ENCODE data around the gene TXLNB.

TXLNB gene

GRCh38 chr6:139291813-139292619, at the start of gene TXLNB:
Gene TXLNB (minus strand): TSS chr6:139291998. CDS start chr6:139288899, 3,099 bp downstream.
- DNase-seq (ENCODE audit: low spot score), result peak; percentile 80

DNA sequence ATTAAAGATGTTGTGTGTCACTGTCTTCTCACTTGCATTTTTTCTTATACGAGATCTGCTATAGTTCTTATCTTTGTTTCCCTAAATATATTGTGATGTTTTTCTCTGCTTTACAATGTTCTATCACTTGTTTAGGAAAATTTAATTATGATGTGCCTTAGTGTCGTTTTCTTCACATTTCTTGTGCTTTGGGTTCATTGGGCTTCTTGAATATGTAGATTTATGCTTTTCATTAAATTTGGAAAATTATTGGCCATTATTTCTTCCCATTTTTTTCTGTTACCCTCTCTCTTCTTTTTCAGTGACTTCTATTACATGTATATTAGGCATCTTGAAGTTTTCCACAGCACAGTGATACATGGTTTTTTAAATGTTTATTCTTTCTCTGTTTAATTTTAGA, 49.3 kb upstream of the TXLNB start:
- DNase-seq (ENCODE audit: low spot score), result no peak
- TF ChIP-seq CTCF (IDR thresholded peaks at IDR 0.05), result no peak
- H3K27ac ChIP-seq, result no peak overlapping the region

More at GRCh38 chr6:139291813-139292619, at the start of gene TXLNB:
- Histone ChIP-seq H3K4me3 (peak within 1 kb of the TSS; percentile 46), H3K27ac (peak within 1 kb of the TSS; percentile 57 to 67)
- TF ChIP-seq CTCF (IDR thresholded peaks at IDR 0.05), result no peak

GRCh38 chr6:139338795-139339194, 47.0 kb upstream of the TXLNB start:
- Histone ChIP-seq H3K27ac (peak overlapping the region in 1 of 2 donors; percentile 31), H3K4me3 (no peak overlapping the region)
- DNase-seq (ENCODE audit: low spot score), result no peak
- TF ChIP-seq CTCF (IDR thresholded peaks at IDR 0.05), result no peak

More for the DNA sequence above, 49.3 kb upstream of the TXLNB start:
- H3K4me3 ChIP-seq, result no peak overlapping the region

GRCh38 chr6:139337830-139338229, 46.0 kb upstream of the TXLNB start:
- no peak for DNase-seq (ENCODE audit: low spot score)
- no peak for TF ChIP-seq CTCF (IDR thresholded peaks at IDR 0.05)
- Histone ChIP-seq H3K27ac (no peak overlapping the region), H3K4me3 (no peak overlapping the region)

DNA sequence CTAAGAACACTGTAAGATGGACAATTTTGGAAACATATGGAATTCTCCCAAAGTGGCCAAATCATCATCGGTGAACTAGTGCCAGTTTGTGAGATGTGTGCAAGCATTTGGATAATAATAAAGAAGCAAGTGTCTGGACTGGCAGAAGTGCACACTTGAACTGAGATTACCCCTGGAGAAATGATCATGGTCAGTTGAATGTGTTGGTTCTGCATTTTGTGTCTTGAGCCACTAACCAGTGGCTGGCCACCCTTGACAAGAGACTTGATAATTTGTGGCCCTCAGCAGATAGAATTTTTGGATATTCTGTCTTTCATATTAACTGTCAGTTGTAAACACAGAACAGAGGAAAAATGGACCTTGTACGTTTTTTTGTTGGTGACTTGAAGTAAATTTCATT, 45.2 kb upstream of the TXLNB start:
- H3K27ac ChIP-seq, result no peak overlapping the region
- H3K4me3 ChIP-seq, result no peak overlapping the region
- no peak for DNase-seq (ENCODE audit: low spot score)
- no peak for TF ChIP-seq CTCF (IDR thresholded peaks at IDR 0.05)

DNA sequence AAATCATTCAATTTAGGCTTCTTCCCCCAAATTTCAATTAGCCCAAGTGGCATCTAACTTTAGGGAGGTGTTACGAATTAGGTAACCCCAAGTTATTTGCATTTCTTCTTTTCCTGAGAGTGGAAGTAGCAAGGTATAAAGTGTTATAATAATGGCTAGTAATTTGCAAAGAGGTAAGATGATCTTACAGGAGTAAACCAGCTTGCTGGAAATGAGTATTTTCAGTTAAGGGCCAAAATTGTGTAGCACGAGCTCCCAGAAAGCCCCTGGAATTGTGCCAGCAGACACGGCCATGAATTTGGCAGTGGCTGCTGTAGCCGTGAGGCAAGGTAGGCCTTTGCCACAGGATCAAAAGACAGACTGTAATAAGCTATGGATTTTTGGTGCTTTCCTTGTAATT, 44.7 kb upstream of the TXLNB start:
- Histone ChIP-seq H3K27ac (no peak overlapping the region), H3K4me3 (no peak overlapping the region)
- DNase-seq (ENCODE audit: low spot score), result no peak
- TF ChIP-seq CTCF (IDR thresholded peaks at IDR 0.05), result no peak
